Measurements from ENCODE around the gene CNMD.

GRCh38 chr13:52677823-52678222, 61.8 kb downstream of the CNMD start:
- TF ChIP-seq CTCF (IDR thresholded peaks at IDR 0.05 in 4 of 5, conservative IDR thresholded peaks at IDR 0.05 in 1 of 5) (no peak), POLR2A (IDR thresholded peaks at IDR 0.05) (no peak)
